ENCODE measurements around the gene SPPL3. TPM values are rescaled to one million over a fixed set of nuclear protein-coding genes. Genes with fewer than 3 reads are reported as not detected.

SPPL3 gene
- total and polyA plus RNA-seq, 2 donors: 10.9 to 22.4 TPM

GRCh38 chr12:120817559-120818330 is 86.4 kb downstream of the SPPL3 start:
- 94% methylated on average over 6 of the region's 6 CpGs for WGBS
- no peaks in the 10 kb centered on the region for H3K9me3 ChIP-seq (ENCODE audit: control insufficient read depth in 2 of 2, insufficient read depth in 1 of 2, low read length in 1 of 2)
- no peak overlapping the region for H3K27ac ChIP-seq (ENCODE audit: low read depth in 1 of 2, low read length in 1 of 2)
- DNase-seq (ENCODE audit: low read depth in 6 of 9, low spot score in 9 of 9): no peak
- H3K4me3 ChIP-seq (ENCODE audit: low read length in 2 of 2): no peak overlapping the region
- H3K36me3 ChIP-seq (ENCODE audit: control insufficient read depth in 2 of 2, insufficient read depth in 2 of 2, low read length in 1 of 2): no peaks in the 10 kb centered on the region
- no peaks in the 10 kb centered on the region for H3K27me3 ChIP-seq (ENCODE audit: control insufficient read depth in 2 of 2, insufficient read depth in 1 of 2, low read length in 1 of 2)
- H3K4me1 ChIP-seq (ENCODE audit: control insufficient read depth in 2 of 2, insufficient read depth in 2 of 2, low read length in 2 of 2): peaks cover 2 to 4% of the 10 kb centered on the region in 2 donors

GRCh38 chr12:120816363-120816762 is 87.8 kb downstream of the SPPL3 start:
- peaks cover 0 to 2% of the 10 kb centered on the region in 2 donors for H3K4me1 ChIP-seq (ENCODE audit: control insufficient read depth in 2 of 2, insufficient read depth in 2 of 2, low read length in 2 of 2)
- no peak overlapping the region for H3K4me3 ChIP-seq (ENCODE audit: low read length in 2 of 2)
- peaks cover 0 to 2% of the 10 kb centered on the region in 2 donors for H3K36me3 ChIP-seq (ENCODE audit: control insufficient read depth in 2 of 2, insufficient read depth in 2 of 2, low read length in 1 of 2)
- WGBS: 50% methylated on average over 2 of the region's 2 CpGs
- H3K27ac ChIP-seq (ENCODE audit: low read depth in 1 of 2, low read length in 1 of 2): no peak overlapping the region
- DNase-seq (ENCODE audit: low read depth in 6 of 9, low spot score in 9 of 9): no peak
- no peaks in the 10 kb centered on the region for H3K9me3 ChIP-seq (ENCODE audit: control insufficient read depth in 2 of 2, insufficient read depth in 1 of 2, low read length in 1 of 2)
- H3K27me3 ChIP-seq (ENCODE audit: control insufficient read depth in 2 of 2, insufficient read depth in 1 of 2, low read length in 1 of 2): no peaks in the 10 kb centered on the region

- no peak for DNase-seq (ENCODE audit: low read depth in 6 of 9, low spot score in 9 of 9)
- H3K4me3 ChIP-seq (ENCODE audit: low read length in 2 of 2): no peak overlapping the region
- H3K36me3 ChIP-seq (ENCODE audit: control insufficient read depth in 2 of 2, insufficient read depth in 2 of 2, low read length in 1 of 2): peaks cover 0 to 12% of the 10 kb centered on the region in 2 donors
- H3K4me1 ChIP-seq (ENCODE audit: control insufficient read depth in 2 of 2, insufficient read depth in 2 of 2, low read length in 2 of 2): peaks cover 0 to 2% of the 10 kb centered on the region in 2 donors
- H3K9me3 ChIP-seq (ENCODE audit: control insufficient read depth in 2 of 2, insufficient read depth in 1 of 2, low read length in 1 of 2): no peaks in the 10 kb centered on the region
- no peak overlapping the region for H3K27ac ChIP-seq (ENCODE audit: low read depth in 1 of 2, low read length in 1 of 2)
- WGBS: 88% methylated on average over 1 of the region's 1 CpG
- H3K27me3 ChIP-seq (ENCODE audit: control insufficient read depth in 2 of 2, insufficient read depth in 1 of 2, low read length in 1 of 2): no peaks in the 10 kb centered on the region
These were observed 89.2 kb downstream of the SPPL3 start for GRCh38 chr12:120814903-120815429.

- Histone ChIP-seq H3K4me1 (ENCODE audit: control insufficient read depth in 2 of 2, insufficient read depth in 2 of 2, low read length in 2 of 2) (peaks cover 0 to 2% of the 10 kb centered on the region in 2 donors), H3K27ac (ENCODE audit: low read depth in 1 of 2, low read length in 1 of 2) (no peak overlapping the region), H3K27me3 (ENCODE audit: control insufficient read depth in 2 of 2, insufficient read depth in 1 of 2, low read length in 1 of 2) (no peaks in the 10 kb centered on the region), H3K36me3 (ENCODE audit: control insufficient read depth in 2 of 2, insufficient read depth in 2 of 2, low read length in 1 of 2) (peaks cover 0 to 18% of the 10 kb centered on the region in 2 donors), H3K9me3 (ENCODE audit: control insufficient read depth in 2 of 2, insufficient read depth in 1 of 2, low read length in 1 of 2) (no peaks in the 10 kb centered on the region), H3K4me3 (ENCODE audit: low read length in 2 of 2) (no peak overlapping the region)
- WGBS: 92% methylated on average over 2 of the region's 2 CpGs
- DNase-seq (ENCODE audit: low read depth in 6 of 9, low spot score in 9 of 9): no peak
These were observed 89.8 kb downstream of the SPPL3 start for GRCh38 chr12:120814203-120814902.

GRCh38 chr12:120813588-120814153 is 90.5 kb downstream of the SPPL3 start:
- WGBS: 98% methylated on average over 2 of the region's 2 CpGs
- peaks cover 0 to 2% of the 10 kb centered on the region in 2 donors for H3K4me1 ChIP-seq (ENCODE audit: control insufficient read depth in 2 of 2, insufficient read depth in 2 of 2, low read length in 2 of 2)
- no peak overlapping the region for H3K27ac ChIP-seq (ENCODE audit: low read depth in 1 of 2, low read length in 1 of 2)

GRCh38 chr12:120810021-120810420 is 94.1 kb downstream of the SPPL3 start:
- WGBS: 98% methylated on average over 3 of the region's 3 CpGs
- no peak for DNase-seq (ENCODE audit: low read depth in 6 of 9, low spot score in 9 of 9)
- Histone ChIP-seq H3K4me3 (ENCODE audit: low read length in 2 of 2) (no peak overlapping the region), H3K9me3 (ENCODE audit: control insufficient read depth in 2 of 2, insufficient read depth in 1 of 2, low read length in 1 of 2) (peaks cover 0 to 2% of the 10 kb centered on the region in 2 donors), H3K27me3 (ENCODE audit: control insufficient read depth in 2 of 2, insufficient read depth in 1 of 2, low read length in 1 of 2) (no peaks in the 10 kb centered on the region), H3K27ac (ENCODE audit: low read depth in 1 of 2, low read length in 1 of 2) (no peak overlapping the region), H3K4me1 (ENCODE audit: control insufficient read depth in 2 of 2, insufficient read depth in 2 of 2, low read length in 2 of 2) (peaks cover 0 to 1% of the 10 kb centered on the region in 2 donors), H3K36me3 (ENCODE audit: control insufficient read depth in 2 of 2, insufficient read depth in 2 of 2, low read length in 1 of 2) (peaks cover 0 to 25% of the 10 kb centered on the region in 2 donors)

More at GRCh38 chr12:120813588-120814153, 90.5 kb downstream of the SPPL3 start:
- no peak for DNase-seq (ENCODE audit: low read depth in 6 of 9, low spot score in 9 of 9)
- Histone ChIP-seq H3K9me3 (ENCODE audit: control insufficient read depth in 2 of 2, insufficient read depth in 1 of 2, low read length in 1 of 2) (no peaks in the 10 kb centered on the region), H3K4me3 (ENCODE audit: low read length in 2 of 2) (no peak overlapping the region), H3K36me3 (ENCODE audit: control insufficient read depth in 2 of 2, insufficient read depth in 2 of 2, low read length in 1 of 2) (peaks cover 0 to 21% of the 10 kb centered on the region in 2 donors), H3K27me3 (ENCODE audit: control insufficient read depth in 2 of 2, insufficient read depth in 1 of 2, low read length in 1 of 2) (no peaks in the 10 kb centered on the region)

GRCh38 chr12:120804428-120804827 is 99.7 kb downstream of the SPPL3 start:
- peaks cover 0 to 2% of the 10 kb centered on the region in 2 donors for H3K9me3 ChIP-seq (ENCODE audit: control insufficient read depth in 2 of 2, insufficient read depth in 1 of 2, low read length in 1 of 2)
- H3K4me1 ChIP-seq (ENCODE audit: control insufficient read depth in 2 of 2, insufficient read depth in 2 of 2, low read length in 2 of 2): peaks cover 8 to 19% of the 10 kb centered on the region in 2 donors
- H3K27me3 ChIP-seq (ENCODE audit: control insufficient read depth in 2 of 2, insufficient read depth in 1 of 2, low read length in 1 of 2): no peaks in the 10 kb centered on the region
- H3K27ac ChIP-seq (ENCODE audit: low read depth in 1 of 2, low read length in 1 of 2): no peak overlapping the region
- no peak overlapping the region for H3K4me3 ChIP-seq (ENCODE audit: low read length in 2 of 2)
- H3K36me3 ChIP-seq (ENCODE audit: control insufficient read depth in 2 of 2, insufficient read depth in 2 of 2, low read length in 1 of 2): peaks cover 0 to 12% of the 10 kb centered on the region in 2 donors
- DNase-seq (ENCODE audit: low read depth in 6 of 9, low spot score in 9 of 9): no peak

GRCh38 chr12:120801146-120801545 is 103.0 kb downstream of the SPPL3 start:
- Histone ChIP-seq H3K36me3 (ENCODE audit: control insufficient read depth in 2 of 2, insufficient read depth in 2 of 2, low read length in 1 of 2) (peaks cover 0 to 6% of the 10 kb centered on the region in 2 donors), H3K27ac (ENCODE audit: low read depth in 1 of 2, low read length in 1 of 2) (no peak overlapping the region), H3K9me3 (ENCODE audit: control insufficient read depth in 2 of 2, insufficient read depth in 1 of 2, low read length in 1 of 2) (peaks cover 0 to 6% of the 10 kb centered on the region in 2 donors), H3K27me3 (ENCODE audit: control insufficient read depth in 2 of 2, insufficient read depth in 1 of 2, low read length in 1 of 2) (no peaks in the 10 kb centered on the region), H3K4me3 (ENCODE audit: low read length in 2 of 2) (no peak overlapping the region), H3K4me1 (ENCODE audit: control insufficient read depth in 2 of 2, insufficient read depth in 2 of 2, low read length in 2 of 2) (peaks cover 14 to 28% of the 10 kb centered on the region in 2 donors)
- 93% methylated on average over 2 of the region's 2 CpGs for WGBS
- no peak for DNase-seq (ENCODE audit: low read depth in 6 of 9, low spot score in 9 of 9)

GRCh38 chr12:120800665-120801064 is 103.5 kb downstream of the SPPL3 start:
- Histone ChIP-seq H3K9me3 (ENCODE audit: control insufficient read depth in 2 of 2, insufficient read depth in 1 of 2, low read length in 1 of 2) (peaks cover 2 to 8% of the 10 kb centered on the region in 2 donors), H3K27me3 (ENCODE audit: control insufficient read depth in 2 of 2, insufficient read depth in 1 of 2, low read length in 1 of 2) (no peaks in the 10 kb centered on the region), H3K4me3 (ENCODE audit: low read length in 2 of 2) (no peak overlapping the region), H3K4me1 (ENCODE audit: control insufficient read depth in 2 of 2, insufficient read depth in 2 of 2, low read length in 2 of 2) (peaks cover 14 to 28% of the 10 kb centered on the region in 2 donors), H3K27ac (ENCODE audit: low read depth in 1 of 2, low read length in 1 of 2) (no peak overlapping the region), H3K36me3 (ENCODE audit: control insufficient read depth in 2 of 2, insufficient read depth in 2 of 2, low read length in 1 of 2) (peaks cover 1 to 6% of the 10 kb centered on the region in 2 donors)
- DNase-seq (ENCODE audit: low read depth in 6 of 9, low spot score in 9 of 9): no peak

Data from thymus (tissue), 11 donors.